Left cardiac atrium (tissue), 4 donors: ENCODE data around the gene DNASE1L1. TPM values are rescaled to one million over a fixed set of nuclear protein-coding genes. Genes with fewer than 3 reads are reported as not detected.

Experiments used
- ATAC-seq, 2 donors: fragments of 200-7000 bp; cut with Tn5 transposase; one replicate each; pipeline ENCODE4 v1.9.1; 2020; ENCODE audit warnings: mild to moderate bottlenecking in 2 of 2, moderate library complexity in 2 of 2
- DNase-seq: peaks from one replicate; pipeline ENCODE4 v3.0.0-alpha.2; 2020
- intact Hi-C, 2 donors: fragments of 100-400 bp; cut with DNase I; formaldehyde crosslinking; loops; one replicate each; pipeline versions ENCODE4 v1.14.1 to v1.15.1; 2022 to 2023
- long read RNA-seq: library from polyadenylated mRNA; unstranded; transcript quantifications from one replicate; pipeline ENCODE4 v2.0.0, GENCODE V29; 2021
- total RNA-seq, 2 donors: library from RNA; stranded (reverse); fragmentation: NEBNext Ultra II Directional; extraction: Animal tissue kit (Norgen Biotek cat#: 25700); gene quantifications; one replicate each; pipeline ENCODE4 v1.2.1, GENCODE V29; 2021
- donor health status: DM: no; HTN: yes; CAD: no.
- donor health status: DM: no; HTN: yes; CAD: no; lungs with severe emphysema.
- donor health status: DM: yes; HTN: yes; CAD: no.
- donor health status: Dilated cardiomyopathy.

DNASE1L1 gene
- total RNA-seq = 10 to 100 TPM; 41.9 to 42.8 TPM
- long read RNA-seq, transcript DNASE1L1-202 (9 exons, 2,249 nt) = major isoform, 17 of 30 reads
- long read RNA-seq, partial matches to known transcripts = 3 of 30 reads
- long read RNA-seq, other reads (novel, unspliced or antisense) = 4 of 30 reads

- ATAC-seq (peak; percentile 41 to 87), DNase-seq (peak; percentile 90)
- intact Hi-C loops = no loop called here
Measured at GRCh38 chrX:154409222-154409871, at the start of gene DNASE1L1. TSS of gene DNASE1L1 (minus strand) at chrX:154409254. CDS start at chrX:154405568, 3,686 bp downstream.

DNA sequence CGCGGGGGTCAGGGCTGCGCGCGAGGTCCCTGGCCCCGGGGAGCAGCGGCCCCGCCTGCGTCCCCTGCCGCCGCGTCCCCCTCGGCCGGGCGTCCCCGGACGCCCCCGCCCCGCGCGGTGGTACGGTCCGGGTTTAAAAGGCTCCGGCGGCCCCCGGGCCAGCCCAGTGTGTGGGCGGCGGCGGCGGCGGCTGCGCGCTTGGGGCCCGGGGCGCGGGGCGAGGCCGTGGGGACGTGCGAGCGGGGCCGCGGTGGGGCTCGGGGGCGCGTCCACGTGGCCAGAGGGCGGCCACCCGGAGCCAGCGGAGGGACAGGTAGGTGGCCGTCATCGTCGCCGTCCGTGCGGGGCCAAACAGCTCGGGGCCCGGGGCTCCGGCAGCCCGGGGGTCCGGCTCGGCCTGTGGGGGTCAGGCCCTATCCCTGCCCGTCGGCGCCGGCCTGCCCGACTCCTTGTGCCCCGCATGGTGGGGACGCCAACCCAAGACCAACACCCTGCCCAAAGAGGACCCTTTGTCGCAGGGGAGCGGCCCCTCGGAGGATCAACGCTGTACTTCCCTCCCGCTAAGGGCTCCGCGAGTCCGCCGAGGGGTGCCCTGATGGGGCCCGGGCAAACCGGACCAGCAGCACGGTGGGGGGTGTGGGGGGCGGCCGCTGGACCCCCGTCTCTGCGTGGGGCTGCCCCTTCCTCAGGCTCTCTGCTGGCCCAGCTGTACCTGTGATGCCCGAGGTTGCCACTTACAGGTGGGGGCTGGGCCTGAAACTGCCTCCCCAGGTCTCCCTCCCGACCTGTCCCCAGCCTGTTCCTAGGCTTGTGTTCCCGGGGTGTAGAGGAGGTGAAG, 49.3 kb upstream of the DNASE1L1 start, which contains the start of gene PLXNA3:
Gene PLXNA3, plus strand, starts transcription at position 166 of the 838 bp plus-strand sequence. CDS start 1,903 bp downstream, outside the sequence.
- ATAC-seq = peak; percentile 75 to 83
- intact Hi-C loops = no loop called here
- DNase-seq = peak; percentile 57

GRCh38 chrX:154457491-154458115, 48.5 kb upstream of the DNASE1L1 start:
- DNase-seq (no peak), ATAC-seq (peak; percentile 41 to 53)
- intact Hi-C loops = no loop called here

DNA sequence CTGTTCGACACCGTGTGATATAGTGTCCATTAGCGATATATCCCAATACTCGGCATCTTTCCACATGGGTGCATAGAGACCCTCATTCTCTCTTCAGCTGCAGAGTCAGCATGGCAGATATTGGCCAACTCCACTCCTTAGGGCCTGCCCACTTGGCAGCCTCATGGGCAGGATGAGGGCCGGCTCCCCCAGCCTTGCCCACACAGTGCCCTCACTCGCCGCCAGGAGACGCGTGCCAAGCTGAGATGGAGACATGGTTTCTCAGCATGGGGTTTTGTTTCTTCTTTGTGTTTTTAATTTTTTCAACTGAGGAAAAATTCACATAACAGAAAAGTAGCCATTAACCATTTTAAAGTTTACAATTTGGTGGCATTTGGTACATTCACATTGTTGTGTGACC, 43.8 kb upstream of the DNASE1L1 start:
- intact Hi-C loops = no loop called here
- no peak for DNase-seq
- peak in 1 of 2 donors; percentile 21 for ATAC-seq

GRCh38 chrX:154450312-154450711, 41.3 kb upstream of the DNASE1L1 start:
- ATAC-seq = no peak
- intact Hi-C loops = no loop called here
- no peak for DNase-seq

- intact Hi-C loops = no loop called here
- ATAC-seq (no peak), DNase-seq (no peak)
Measured at GRCh38 chrX:154449618-154450017, 40.6 kb upstream of the DNASE1L1 start.

DNA sequence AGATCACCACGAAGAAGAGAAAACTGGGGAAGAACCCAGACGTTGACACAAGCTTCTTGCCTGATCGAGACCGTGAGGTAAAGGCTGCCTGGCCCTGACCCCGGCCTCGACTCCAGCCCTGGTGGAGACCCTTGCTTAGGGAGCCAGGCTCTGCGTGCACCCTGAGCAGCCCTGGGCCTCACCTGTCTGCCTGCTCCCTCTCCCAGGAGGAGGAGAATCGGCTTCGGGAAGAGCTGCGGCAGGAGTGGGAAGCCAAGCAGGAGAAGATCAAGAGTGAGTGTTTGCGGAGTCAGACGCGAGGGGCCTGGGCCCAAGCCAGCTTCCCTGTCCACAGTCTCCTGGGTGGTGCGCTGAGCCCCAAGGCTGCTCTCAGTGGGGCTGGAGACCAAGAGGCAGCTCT, 39.4 kb upstream of the DNASE1L1 start:
- ATAC-seq = no peak
- intact Hi-C loops = no loop called here
- no peak for DNase-seq

GRCh38 chrX:154446430-154446829, 37.4 kb upstream of the DNASE1L1 start:
- no peak for ATAC-seq
- intact Hi-C loops = no loop called here
- DNase-seq = no peak

GRCh38 chrX:154445776-154446175, 36.7 kb upstream of the DNASE1L1 start:
- intact Hi-C loops = no loop called here
- DNase-seq = no peak
- no peak for ATAC-seq

- ATAC-seq = no peak
- no peak for DNase-seq
- intact Hi-C loops = no loop called here
Measured at GRCh38 chrX:154444755-154445246, 35.7 kb upstream of the DNASE1L1 start.

DNA sequence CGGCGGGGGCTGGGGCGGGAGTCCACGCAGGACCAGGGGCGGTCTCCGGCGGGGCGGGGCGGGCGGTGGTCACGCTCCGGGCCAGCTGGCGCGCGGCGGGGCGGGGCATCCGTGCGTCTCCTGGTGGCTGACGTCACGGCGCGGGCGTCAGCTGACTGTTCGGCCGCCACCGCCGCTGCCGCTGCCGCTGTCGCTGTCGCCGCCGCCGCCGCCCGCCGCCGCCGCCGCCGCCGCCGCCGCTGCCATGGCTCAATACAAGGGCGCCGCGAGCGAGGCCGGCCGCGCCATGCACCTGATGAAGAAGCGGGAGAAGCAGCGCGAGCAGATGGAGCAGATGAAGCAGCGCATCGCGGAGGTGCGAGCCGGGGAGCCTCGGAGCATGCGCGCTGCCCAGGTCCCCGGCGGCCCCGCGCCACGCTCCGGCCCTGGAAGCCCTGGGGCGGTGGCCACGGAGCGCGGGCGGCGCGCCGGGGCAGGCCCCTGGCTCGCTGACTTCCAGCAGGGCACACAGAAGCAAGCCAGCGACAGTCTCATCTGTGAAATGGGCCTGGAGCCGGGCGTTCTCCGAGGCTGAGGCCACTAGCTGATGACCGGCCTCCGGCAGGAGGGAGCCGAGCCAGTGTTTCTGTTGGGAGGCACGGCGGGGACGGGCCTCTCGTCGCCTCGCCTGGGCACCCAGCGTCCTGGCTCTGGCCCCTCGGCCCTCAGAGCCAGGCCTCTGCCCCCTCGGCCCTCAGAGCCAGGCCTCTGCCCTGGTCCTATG, 35.1 kb upstream of the DNASE1L1 start, which contains the start of gene FAM50A:
Gene FAM50A, plus strand, starts transcription at position 150 of the 763 bp plus-strand sequence. Its CDS starts 95 bp downstream, at position 245.
- intact Hi-C loops = no loop called here
- ATAC-seq (peak; percentile 89 to 94), DNase-seq (peak; percentile 88)

DNA sequence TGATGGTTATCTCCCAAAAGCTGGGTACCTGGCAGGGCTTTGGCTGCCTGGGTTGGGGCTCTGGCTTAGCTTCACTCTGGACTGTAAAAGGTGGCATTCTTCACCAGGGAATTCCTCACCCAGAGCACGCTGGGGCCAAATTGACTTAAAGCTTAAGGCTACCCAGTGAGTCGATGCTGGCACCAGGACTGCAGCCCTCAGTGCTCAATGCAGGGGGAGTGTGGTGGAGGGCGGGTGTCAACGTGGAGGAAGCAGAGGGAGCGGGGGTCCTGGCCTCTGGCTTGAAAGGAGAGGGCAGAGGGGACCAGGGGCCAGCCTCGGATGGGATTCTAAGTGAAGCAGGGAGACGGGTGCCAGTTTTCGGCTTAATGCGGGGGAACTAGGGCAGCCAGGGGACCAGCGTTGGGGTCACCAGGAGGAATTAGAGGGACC, 34.4 kb upstream of the DNASE1L1 start:
- intact Hi-C loops = no loop called here
- ATAC-seq (peak; percentile 3 to 8), DNase-seq (no peak)

DNA sequence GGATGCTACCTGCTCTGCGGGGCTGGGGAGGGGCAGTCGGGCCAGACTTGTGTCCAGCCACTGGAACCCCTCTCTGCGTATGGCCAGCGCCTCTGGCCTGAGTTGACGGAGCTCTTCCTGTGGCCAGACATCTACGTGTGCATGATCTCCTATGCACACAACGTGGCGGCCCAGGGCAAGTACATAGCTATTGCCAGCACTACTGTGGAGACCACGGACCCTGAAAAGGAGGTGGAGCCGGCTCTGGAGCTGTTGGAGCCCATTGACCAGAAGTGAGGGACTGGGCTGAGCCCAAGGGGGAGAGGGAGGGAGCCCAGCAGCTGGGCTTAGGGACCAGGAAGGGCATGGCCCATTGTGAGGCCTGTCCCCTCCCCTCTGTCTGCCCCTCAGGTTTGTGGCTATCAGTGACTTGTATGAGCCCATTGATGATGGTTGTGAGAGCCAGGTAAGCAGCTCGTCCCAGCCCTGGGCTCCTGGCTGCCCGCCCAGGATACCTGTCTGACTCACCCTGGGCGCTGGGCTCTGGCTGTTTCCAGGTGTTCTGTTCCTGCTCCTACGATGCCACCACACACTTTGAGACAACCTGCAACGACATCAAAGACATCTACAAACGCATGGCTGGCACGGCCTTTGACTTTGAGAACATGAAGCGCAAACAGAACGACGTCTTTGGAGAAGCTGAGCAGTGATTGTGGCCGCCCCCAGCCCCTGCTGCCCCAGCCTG, 33.1 kb upstream of the DNASE1L1 start:
- DNase-seq = no peak
- intact Hi-C loops = no loop called here
- ATAC-seq = no peak

DNA sequence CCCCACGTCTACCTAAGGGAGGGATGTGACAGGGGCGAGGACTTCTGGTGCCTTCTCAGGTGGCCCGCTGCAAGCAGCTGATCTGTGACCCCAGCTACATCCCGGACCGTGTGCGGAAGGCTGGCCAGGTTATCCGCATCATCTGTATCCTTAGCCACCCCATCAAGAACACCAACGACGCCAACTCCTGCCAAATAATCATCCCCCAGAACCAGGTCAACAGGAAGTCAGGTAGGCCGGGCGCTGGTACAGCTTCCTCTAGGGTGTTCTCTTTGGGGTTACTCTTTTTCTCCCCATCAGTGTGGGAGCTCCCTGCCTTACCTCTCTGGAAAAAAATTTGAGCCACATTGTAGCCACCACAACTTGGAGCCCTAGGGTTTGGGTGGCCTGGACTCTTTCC, 32.5 kb upstream of the DNASE1L1 start:
- ATAC-seq (no peak), DNase-seq (no peak)
- intact Hi-C loops = no loop called here

DNA sequence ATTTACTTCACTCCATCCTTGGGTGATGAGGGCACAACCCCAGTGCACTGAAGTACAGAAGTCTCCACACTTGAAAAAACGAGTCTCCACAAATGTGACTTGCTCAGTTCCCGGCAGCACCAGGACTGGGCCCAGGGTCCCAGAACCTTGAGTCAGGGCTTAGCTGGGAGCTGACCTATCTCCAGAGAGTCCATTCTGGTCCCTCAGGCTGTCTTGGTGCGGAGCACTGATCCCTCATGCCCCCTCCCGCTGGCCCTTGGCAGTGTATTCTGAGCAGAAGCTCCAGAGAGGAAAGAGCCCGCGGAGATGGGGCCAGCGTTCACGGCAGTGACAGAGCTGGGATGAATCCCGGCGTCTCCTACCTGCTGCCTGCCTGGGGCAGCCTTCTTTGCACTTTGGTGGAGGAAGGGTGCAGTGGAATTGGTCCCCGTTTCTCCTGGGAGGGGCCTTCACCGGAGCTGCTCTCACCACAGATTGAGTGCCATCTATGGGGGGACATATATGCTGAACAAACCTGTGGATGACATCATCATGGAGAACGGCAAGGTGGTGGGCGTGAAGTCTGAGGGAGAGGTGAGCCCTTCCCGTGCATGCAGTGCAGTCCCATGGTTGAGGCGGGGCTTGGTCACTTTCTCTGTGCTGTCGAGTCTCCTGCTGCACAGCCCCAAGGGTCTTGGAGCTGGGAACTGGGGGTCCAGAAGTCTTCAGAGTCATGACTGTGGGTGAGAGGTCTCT, 31.7 kb upstream of the DNASE1L1 start:
- intact Hi-C loops = no loop called here
- DNase-seq (no peak), ATAC-seq (no peak)

GRCh38 chrX:154439841-154440240, 30.8 kb upstream of the DNASE1L1 start:
- DNase-seq (no peak), ATAC-seq (no peak)
- intact Hi-C loops = no loop called here
